GM19043 (cell line): ENCODE results near the gene CDKAL1.

Experiments
- ATAC-seq: cut with Tn5 transposase; IDR thresholded peaks from one replicate; pipeline ENCODE4 v1.9.1; 2021; ENCODE audit warnings: low read depth; ENCODE audit not compliant: unreplicated experiment

Gene CDKAL1

GRCh38 chr6:21116736-21117135, 582.5 kb downstream of the CDKAL1 start:
- ATAC-seq: no peak

GRCh38 chr6:21118216-21118780, 584.0 kb downstream of the CDKAL1 start:
- ATAC-seq: no peak

- no peak for ATAC-seq
Measured at GRCh38 chr6:21121636-21122136, 587.4 kb downstream of the CDKAL1 start.

DNA sequence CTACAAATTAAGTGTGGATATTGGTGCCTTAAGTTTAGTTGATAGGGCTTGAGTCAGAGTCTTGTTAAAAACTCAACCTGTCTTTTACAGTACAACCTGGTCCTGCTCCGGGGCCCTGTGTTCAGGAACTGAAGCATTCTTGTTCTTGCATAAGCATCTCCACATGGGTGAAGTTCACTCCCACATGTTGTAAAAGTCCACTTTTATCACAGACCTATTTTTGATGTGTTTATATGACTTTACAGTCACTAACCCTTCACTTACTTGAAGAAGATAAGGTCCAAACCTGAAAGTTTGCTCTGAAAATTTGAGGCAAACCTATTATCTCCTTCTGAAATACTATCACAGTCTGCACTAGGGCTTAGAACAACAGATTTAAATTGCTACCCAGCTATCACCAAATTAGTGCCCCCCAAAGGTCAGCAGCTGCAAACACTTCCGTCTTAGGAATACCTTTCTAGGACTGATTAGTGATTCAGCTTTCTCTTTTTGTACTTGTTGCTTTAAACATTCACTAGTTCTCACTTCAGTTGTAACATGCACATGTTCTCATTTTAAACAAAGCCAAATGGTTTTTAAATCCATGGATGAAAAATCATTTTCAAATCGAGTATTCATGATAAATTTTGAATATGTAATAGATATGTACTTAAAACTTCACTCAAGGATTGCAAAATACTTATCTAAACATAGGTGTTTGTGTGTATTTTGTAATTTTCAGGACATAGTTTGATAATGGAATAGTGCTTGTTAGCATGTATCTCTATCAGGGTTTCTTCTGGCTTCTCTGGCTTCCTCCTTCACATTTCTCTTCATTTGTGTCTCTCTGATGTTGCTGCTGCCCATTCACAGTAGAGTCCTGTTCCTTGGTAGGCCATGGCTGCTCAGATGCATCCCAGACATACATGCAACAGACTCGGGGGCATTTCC, 589.5 kb downstream of the CDKAL1 start:
- ATAC-seq: no peak

- ATAC-seq: no peak
Measured at GRCh38 chr6:21128601-21129000, 594.3 kb downstream of the CDKAL1 start.

- ATAC-seq: no peak
Measured at GRCh38 chr6:21131406-21131805, 597.1 kb downstream of the CDKAL1 start.

DNA sequence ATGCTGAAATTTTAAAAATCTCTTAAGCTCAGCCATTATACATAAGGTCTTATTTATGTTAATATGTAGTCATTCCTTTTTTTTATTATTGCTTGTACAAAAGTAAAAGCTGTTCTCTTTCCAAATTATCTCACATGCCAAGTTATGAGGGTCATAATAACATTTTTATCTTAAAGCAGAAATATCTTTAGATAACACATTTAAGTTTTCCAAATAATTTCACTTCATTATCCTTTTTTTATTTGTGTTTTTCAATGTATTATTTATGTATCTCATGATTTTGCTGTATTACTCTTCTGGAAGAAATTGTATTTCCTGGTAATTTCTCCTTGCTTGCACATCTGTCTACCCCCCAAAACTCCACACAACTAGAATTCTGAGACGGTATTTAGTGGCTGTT, 598.2 kb downstream of the CDKAL1 start:
- ATAC-seq: no peak

GRCh38 chr6:21132856-21133838, 598.9 kb downstream of the CDKAL1 start:
- no peak for ATAC-seq

DNA sequence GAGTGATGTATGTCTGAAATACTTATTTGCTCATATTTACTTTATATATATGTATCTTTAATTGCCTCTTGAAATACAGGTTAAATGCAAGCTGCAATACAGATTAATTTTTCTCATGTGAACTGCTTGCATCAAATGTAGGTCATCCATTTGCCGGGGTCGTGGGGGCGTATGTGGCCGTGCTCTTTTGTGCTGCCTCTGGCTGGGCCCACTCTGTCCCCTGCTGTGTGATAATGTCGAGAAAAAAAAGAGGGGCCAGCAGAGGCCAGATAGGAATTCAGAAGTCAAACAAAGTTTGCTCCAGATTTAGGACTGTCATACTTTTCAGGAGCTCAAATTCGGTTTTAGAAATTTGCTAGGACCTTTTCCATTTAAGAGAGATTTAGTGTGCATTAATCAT, 599.6 kb downstream of the CDKAL1 start:
- ATAC-seq: no peak

DNA sequence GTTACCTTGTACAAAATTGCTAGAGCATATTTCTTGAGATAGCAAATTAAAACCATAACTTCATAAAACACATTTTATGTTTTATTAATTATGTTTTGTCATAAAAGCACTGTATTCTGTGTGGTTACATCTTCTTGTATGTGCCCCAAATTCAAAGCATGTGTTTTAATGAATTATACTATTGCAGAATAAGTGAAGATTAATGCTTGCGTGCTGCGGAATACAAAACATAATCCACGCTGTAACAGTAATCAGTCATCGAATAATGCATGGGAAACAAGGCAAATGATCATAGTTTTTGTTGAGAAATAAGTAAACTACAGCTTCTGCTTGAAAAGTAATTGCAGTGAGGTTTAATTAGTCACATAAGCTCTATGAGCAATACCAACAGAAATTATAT, 600.1 kb downstream of the CDKAL1 start:
- no peak for ATAC-seq

GRCh38 chr6:21135484-21136013, 601.3 kb downstream of the CDKAL1 start:
- no peak for ATAC-seq

- ATAC-seq: no peak
Measured at GRCh38 chr6:21137700-21138335, 603.6 kb downstream of the CDKAL1 start.

DNA sequence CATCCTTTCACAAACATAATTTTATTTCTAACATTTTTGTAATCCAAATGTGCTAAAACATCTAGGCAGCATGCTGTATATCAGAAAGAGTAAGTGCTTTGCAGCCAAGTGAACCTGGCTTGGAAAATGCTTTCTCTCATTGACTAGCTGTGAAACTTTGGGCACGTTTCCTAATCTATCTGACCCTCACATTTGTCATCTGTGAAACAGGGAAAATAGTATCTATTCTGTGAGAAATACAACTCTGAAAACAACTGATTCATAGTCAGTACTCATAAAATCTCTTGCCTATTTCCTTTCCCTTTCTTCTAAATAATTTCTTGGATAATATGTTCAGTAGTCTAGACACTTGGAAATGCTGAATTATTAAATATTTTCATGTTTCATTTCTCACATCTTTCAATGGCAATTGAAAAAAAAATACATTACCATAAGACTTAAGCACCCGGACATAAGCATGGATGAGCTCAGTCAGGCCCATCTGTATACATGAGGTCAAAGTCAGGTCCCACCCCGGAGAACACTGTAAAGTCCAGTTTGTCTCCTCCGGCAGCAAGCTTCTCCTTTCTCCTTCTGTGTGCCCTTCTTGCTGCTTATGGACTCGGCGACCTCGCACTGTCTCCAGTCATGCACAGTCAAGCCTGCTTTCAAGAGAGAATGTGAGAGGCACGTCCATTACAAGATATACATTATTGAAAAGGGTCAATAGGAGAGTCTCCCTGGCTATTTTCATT, 604.2 kb downstream of the CDKAL1 start:
- ATAC-seq: no peak

- ATAC-seq: no peak
Measured at GRCh38 chr6:21140966-21141365, 606.7 kb downstream of the CDKAL1 start.

DNA sequence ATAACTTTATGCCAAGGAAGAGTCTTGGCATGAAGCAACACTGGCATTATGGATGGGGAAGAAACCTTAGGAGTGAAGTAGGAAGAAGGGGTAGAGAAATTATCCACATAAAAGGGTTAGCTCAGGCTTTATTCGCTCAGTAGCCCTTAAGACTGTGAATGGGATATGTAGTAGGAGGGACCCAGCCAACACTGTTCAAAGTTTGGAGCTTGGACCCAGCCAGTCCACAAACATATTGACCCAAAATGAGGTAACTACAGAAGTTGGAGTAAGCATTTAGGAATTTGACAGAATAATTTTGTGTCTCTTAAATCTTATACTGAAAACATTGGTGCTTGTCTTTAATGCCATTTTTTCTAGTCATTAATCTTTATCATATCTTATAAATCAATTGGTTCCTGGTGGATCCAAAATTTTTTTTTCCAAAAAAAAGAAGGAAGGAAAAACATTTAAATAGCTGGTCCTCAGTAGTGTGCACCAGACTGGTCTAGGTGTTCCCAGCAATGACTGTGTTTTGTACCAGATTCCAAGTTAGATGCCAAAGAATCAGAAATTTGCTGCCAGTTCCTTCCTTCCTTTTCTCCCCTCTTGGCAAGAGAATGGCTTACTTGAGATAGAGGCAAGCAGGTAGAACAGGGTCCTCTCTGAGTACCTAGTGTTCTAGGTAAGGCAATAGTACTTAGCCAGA, 607.5 kb downstream of the CDKAL1 start:
- no peak for ATAC-seq

DNA sequence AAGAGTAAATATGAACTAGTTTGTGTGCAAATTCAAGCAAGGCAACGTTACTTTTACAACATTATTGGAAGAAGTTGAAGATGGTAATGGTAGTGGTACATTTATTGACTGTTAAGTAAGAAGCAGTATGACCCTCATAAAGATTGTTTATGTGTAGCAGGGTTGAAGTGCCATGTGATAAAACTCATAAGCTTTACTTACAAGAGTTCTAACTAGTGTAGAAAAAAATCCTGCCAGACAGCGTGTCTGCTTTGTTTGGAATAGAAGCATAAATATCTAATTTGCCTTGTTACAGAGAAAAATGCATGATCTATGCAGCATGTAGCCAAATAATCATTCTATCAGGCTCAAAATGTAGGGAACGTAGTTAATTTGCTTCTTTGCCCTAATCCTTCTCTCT, 608.5 kb downstream of the CDKAL1 start:
- no peak for ATAC-seq

DNA sequence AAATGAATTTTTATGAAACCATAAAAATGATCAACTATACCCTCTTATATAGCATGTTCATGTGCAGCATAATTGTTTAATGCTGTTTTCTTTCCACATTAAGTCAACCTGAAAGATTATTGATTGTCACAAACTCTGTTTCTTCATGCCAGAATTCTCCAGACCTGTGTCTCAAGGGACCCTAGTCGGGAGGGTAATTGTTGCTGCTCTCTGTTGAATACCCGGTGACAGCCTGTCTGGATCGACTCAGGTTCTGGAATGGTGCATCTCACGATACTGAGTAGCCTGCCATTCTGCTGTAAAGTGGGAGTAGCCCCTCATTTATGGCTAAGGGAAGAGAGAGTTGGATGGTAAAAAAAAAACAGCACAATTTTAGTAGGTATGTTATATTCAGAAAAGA, 609.4 kb downstream of the CDKAL1 start:
- ATAC-seq: no peak

GRCh38 chr6:21144928-21145327, 610.7 kb downstream of the CDKAL1 start:
- no peak for ATAC-seq

GRCh38 chr6:21147995-21148394, 613.7 kb downstream of the CDKAL1 start:
- ATAC-seq: no peak
